Cardiac muscle cell (in vitro differentiated cells and primary cell): ENCODE results near the gene PTPN22. TPM values are rescaled to one million over a fixed set of nuclear protein-coding genes. Genes with fewer than 3 reads are reported as not detected.
A peak's percentile ranks its signal among the peaks of the same experiment; 100 is the strongest.

ENCODE experiments used
- DNase-seq, 2 donors: peaks; one replicate each; pipeline versions ENCODE4 v3.0.0 to v3.0.0-alpha.2; 2010 to 2017; ENCODE audit warnings: low read depth in 1 of 2, low spot score in 1 of 2
- H3K27ac ChIP-seq: fragments of 200-600 bp; sonication (generic); 2 replicates; pipeline ENCODE4 v1.5.1; 2016
- H3K27me3 ChIP-seq: fragments of 200-600 bp; sonication (generic); 2 replicates; pipeline ENCODE4 v1.6.0; 2016; ENCODE audit warnings: control low read depth
- H3K36me3 ChIP-seq: fragments of 200-600 bp; sonication (generic); 2 replicates; pipeline ENCODE4 v1.5.1; 2016; ENCODE audit warnings: control low read depth
- H3K4me1 ChIP-seq: fragments of 200-600 bp; sonication (generic); 2 replicates; pipeline ENCODE4 v1.8.1; 2017; ENCODE audit warnings: low read depth, mild to moderate bottlenecking, mixed run types
- H3K4me3 ChIP-seq: fragments of 200-600 bp; sonication (generic); 2 replicates; pipeline ENCODE4 v1.5.1; 2016; ENCODE audit warnings: mild to moderate bottlenecking
- H3K9me3 ChIP-seq: fragments of 200-600 bp; sonication (generic); 2 replicates; pipeline ENCODE4 v1.5.1; 2017; ENCODE audit warnings: low read depth, mild to moderate bottlenecking, control low read depth
- CTCF ChIP-seq: IDR thresholded peaks from 2 replicates; pipeline ENCODE4 v1.5.1; 2012; ENCODE audit warnings: low read depth, mild to moderate bottlenecking, low read length
- polyA plus RNA-seq: library from polyadenylated mRNA; unstranded; fragments of >200 nt; fragmentation: Nextera tagmentation; extraction: Ambion mirVana; gene quantifications from 2 replicates; pipeline ENCODE4 v1.2.1, GENCODE V29; 2016
- total RNA-seq: library from RNA; depleted of rRNA; stranded (reverse); fragments of >200 nt; gene quantifications from 2 replicates; pipeline ENCODE4 v1.2.3, GENCODE V29; 2016

Gene PTPN22
- total and polyA plus RNA-seq, 2 experiments from 2014 or later = not detected

- no peak for DNase-seq
- Histone ChIP-seq H3K27me3 (no peaks in the 10 kb centered on the region), H3K27ac (peak overlapping the region; percentile 58), H3K36me3 (peaks cover 8% of the 10 kb centered on the region), H3K4me3 (peak overlapping the region; percentile 49), H3K9me3 (no peaks in the 10 kb centered on the region), H3K4me1 (peaks cover 3% of the 10 kb centered on the region)
- TF ChIP-seq CTCF = no peak
Observed at GRCh38 chr1:113903501-113904292, 32.2 kb upstream of the PTPN22 start.

GRCh38 chr1:113901191-113901590, 29.7 kb upstream of the PTPN22 start:
- Histone ChIP-seq H3K36me3 (peaks cover 13% of the 10 kb centered on the region), H3K27ac (no peak overlapping the region), H3K27me3 (no peaks in the 10 kb centered on the region), H3K4me3 (no peak overlapping the region), H3K9me3 (no peaks in the 10 kb centered on the region), H3K4me1 (peaks cover 3% of the 10 kb centered on the region)
- DNase-seq = no peak
- no peak for TF ChIP-seq CTCF

GRCh38 chr1:113899111-113899510, 27.6 kb upstream of the PTPN22 start:
- DNase-seq = peak in 1 of 2 donors; percentile 14
- peaks cover 23% of the 10 kb centered on the region for H3K36me3 ChIP-seq
- H3K27ac ChIP-seq = no peak overlapping the region
- no peak for TF ChIP-seq CTCF
- H3K9me3 ChIP-seq = no peaks in the 10 kb centered on the region
- H3K4me3 ChIP-seq = no peak overlapping the region
- peaks cover 3% of the 10 kb centered on the region for H3K4me1 ChIP-seq
- H3K27me3 ChIP-seq = no peaks in the 10 kb centered on the region

- no peak overlapping the region for H3K27ac ChIP-seq
- DNase-seq = no peak
- no peaks in the 10 kb centered on the region for H3K27me3 ChIP-seq
- H3K9me3 ChIP-seq = no peaks in the 10 kb centered on the region
- TF ChIP-seq CTCF = no peak
- peaks cover 23% of the 10 kb centered on the region for H3K36me3 ChIP-seq
- no peak overlapping the region for H3K4me3 ChIP-seq
- no peaks in the 10 kb centered on the region for H3K4me1 ChIP-seq
Observed at GRCh38 chr1:113898241-113898814, 26.8 kb upstream of the PTPN22 start.

GRCh38 chr1:113895961-113896360, 24.4 kb upstream of the PTPN22 start:
- H3K4me3 ChIP-seq = no peak overlapping the region
- H3K4me1 ChIP-seq = no peaks in the 10 kb centered on the region
- DNase-seq = no peak
- no peak for TF ChIP-seq CTCF
- H3K36me3 ChIP-seq = peaks cover 23% of the 10 kb centered on the region
- no peaks in the 10 kb centered on the region for H3K27me3 ChIP-seq
- H3K9me3 ChIP-seq = no peaks in the 10 kb centered on the region
- no peak overlapping the region for H3K27ac ChIP-seq
